NT2/D1 (cell line): ENCODE results near the gene GRB14.

Experiments
- SUZ12 ChIP-seq: IDR thresholded peaks from 2 replicates; pipeline ENCODE4 v1.6.1; 2011; ENCODE audit not compliant: insufficient read length, insufficient read depth; ENCODE audit errors: extremely low read depth
- YY1 ChIP-seq: IDR thresholded peaks from 2 replicates; pipeline ENCODE4 v1.6.1; 2011; ENCODE audit not compliant: insufficient read length, insufficient read depth

DNA sequence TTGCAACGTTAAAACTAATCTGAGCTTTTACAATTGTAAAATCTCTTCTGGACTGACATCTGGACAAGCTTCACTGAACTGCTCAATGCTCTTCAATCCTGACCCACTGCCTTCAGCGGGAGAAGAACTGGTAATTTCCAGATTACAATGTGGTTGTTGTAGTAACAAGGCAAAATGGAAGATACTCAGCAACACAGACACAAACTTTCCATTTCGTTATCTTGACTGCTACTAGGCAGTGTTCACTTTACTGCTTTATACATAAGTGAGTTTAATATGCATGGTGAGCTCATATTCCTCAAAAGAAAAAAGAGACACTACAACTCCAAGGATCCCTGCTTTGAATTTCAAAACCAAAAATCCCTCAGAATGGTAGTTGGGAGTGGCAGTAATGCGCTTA is 51.9 kb downstream of the GRB14 start:
- TF ChIP-seq SUZ12 (no peak), YY1 (no peak)
